CD4-positive, alpha-beta T cell treated with Interleukin-17A for 1 hour (primary cell): ENCODE data around the gene ADGRB2.

Source experiments
- DNase-seq: peaks from one replicate; pipeline ENCODE4 v3.0.0-alpha.2; 2020

The ADGRB2 gene

DNA sequence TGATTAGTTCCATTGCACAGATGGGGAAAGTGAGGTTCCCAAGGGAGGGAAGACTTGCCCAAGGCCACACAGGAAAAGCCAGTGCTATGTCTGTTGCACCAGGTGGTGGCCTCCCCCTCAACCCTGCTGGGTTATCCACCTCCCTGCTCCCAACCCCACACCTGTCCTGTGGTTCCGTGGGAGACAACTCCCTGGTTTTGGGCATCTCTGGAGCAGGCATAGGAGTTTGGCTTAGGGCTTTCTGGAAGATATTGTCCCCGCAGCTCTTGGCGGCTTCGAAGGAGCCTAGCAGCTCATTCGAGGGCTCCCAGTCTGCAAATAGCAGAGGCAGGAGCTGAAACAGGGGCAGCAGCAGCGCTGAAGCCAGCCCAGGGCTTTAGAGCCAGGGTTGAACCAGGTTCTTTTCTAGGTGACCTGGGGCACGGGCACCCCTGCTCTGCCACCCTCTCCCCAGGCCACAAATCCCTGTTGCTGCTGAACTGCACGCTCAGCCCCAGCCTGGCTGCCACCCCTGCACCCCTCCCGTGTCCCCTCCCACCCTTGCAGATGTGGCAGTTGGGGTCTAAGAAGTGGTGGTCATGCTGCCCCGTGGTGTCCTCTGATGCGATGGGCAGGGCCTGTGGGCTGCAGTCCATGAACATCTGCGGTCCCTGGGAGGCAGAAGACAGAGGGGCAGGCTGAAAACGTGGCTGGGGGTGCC lies 29.6 kb upstream of the ADGRB2 start:
- no peak for DNase-seq

GRCh38 chr1:31793086-31793485 lies 28.9 kb upstream of the ADGRB2 start:
- no peak for DNase-seq

DNA sequence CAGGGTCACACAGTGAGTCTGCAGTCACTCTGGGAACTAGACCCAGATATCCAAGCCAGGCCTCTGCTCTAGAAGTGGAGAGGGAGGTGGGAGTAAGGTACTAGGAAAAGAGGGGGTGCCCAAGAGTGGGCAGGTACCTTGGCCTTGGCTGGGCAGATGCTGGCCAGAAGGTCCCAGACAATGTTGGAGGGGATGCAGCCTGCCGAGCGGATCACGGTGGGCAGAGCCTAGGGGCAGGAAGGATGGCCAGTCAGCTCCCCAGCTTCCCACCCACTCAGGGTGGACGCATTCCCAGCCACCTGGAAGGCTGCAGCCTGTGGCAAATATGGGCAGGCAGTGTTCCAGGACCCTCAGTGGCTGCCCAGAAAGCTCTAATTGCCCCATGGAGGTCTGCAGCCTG lies 28.4 kb upstream of the ADGRB2 start:
- DNase-seq: no peak

DNA sequence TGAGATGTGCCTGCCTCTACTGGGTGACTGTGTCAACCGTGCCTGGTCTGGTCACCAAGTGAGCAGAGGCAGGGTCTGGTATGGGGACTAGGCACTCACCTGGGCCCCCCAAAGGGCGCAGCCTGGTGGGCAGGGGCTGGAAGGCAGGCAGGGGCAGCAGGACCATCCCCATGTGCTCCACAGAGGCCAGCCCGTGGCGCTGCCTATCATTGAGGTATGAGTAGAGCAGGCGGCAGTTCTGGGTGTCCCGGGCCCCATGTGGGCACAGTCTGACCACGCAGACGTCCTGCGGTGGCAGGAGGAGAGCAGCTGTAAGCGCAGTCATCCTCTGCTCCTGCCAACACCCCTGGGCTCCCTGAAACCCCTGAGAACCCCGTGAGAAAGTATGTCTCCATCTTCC lies 28.0 kb upstream of the ADGRB2 start:
- no peak for DNase-seq

DNA sequence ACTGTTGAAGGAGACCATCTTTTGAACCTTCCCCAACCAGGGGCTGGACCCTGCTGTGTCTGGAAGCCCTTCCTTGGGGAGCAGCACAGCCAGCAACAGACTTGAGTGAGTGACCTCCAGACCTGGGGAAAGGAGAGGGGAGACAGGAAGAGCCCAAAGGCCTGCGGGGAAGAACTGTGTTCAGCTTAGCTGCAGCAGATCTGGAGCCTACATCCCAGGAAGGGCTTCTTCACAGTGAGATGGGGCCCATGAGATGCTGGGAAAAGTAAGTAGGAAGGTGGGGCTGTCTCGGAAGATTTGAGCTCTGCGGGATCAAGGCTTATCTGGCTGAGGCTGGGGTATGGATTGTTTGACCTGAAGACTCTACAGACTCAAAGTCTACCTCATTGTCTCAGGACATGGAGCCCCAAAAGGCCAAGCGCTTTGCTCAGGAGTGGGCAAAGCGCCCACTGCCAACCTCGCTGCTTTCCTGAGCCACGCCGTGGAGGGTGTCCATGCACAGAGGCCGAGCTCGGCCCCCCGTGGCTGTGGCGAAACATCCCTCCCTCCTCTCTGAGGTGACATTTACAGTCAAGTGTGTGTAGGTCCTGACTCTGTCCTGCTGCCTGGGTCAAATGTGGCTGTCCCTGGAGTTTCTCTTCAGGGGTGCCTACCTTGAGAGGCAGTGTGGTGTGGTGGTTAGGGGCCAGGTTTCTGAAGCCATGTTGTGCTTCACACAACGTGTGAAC lies 27.2 kb upstream of the ADGRB2 start:
- DNase-seq: no peak

- DNase-seq: no peak
Observed at GRCh38 chr1:31790641-31791091, 26.5 kb upstream of the ADGRB2 start.

- DNase-seq: no peak
Observed at GRCh38 chr1:31790140-31790539, 26.0 kb upstream of the ADGRB2 start.

DNA sequence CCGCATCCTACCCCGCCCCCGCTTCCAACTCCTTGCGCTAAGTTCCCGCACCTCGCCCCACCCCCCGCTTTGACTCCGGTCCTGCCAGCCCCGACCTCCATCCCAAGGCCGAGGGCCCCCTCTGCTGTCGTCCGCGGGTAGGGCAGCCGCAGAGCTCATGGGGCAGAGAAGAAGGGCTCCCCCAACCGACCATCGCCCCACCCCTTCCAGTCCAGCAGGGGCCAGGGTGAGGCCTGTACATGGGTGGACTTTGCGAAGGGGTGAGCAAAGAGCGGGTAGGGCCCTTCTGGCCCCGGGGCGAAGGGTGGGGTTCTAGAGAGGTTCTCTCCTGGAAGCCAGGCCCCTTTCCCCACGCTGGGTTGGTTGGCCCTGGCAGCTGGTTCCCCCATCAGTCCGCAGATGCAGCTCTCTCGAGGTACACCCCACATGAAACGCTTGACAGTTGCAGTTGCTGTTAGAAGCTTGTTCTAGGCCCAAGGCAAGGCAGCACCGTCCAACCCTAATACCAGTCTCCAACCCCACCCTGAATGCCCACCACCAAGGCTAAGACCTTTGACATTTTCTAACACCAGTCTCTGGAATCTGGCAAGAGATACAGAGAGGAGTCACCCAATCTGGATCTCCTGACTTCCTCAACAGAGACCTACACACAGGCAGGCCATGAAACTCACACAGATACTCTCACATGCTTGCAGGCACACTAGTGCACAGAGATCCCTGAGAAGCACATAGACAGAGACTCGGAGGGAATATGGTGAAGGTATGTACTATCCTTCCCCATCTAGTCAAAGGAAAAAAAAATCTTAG lies 25.3 kb upstream of the ADGRB2 start:
- peak; percentile 94 for DNase-seq

GRCh38 chr1:31788825-31789256 lies 24.7 kb upstream of the ADGRB2 start:
- no peak for DNase-seq

DNA sequence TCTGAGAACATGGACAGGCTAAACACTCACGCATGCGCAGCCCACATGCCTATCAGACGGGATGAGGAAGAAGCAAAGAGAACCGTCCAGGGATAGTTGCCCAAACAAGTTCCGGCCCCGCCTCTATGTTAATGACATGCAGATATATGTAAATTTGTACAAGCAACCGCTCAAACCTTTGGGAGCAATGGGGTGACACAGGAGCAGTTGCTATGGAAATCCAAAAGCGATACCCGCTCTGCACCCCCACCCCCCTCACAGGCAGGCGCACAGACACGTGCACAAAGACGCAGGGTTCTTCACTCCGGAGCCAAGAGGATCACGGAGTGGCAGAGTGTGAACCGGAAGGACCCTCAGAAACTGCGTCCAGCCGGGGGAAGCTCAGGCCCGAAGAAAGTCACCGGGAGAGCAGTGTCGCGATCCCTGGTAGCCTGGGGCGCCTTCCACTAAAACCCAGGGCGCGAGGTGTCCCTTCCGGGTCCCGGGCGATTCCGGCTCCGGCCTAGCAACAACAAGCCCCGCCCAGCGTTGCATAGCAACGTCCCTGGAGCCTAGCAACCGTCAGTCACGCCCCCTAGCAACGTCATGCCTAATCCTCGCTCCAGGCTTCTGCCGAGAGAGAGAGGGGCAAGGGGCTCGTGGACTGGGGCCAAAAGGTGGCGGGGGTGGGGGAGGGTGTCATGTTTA lies 24.1 kb upstream of the ADGRB2 start:
- peak; percentile 93 for DNase-seq

- no peak for DNase-seq
Observed at GRCh38 chr1:31787786-31788137, 23.6 kb upstream of the ADGRB2 start.

GRCh38 chr1:31787261-31787660 lies 23.1 kb upstream of the ADGRB2 start:
- no peak for DNase-seq

DNA sequence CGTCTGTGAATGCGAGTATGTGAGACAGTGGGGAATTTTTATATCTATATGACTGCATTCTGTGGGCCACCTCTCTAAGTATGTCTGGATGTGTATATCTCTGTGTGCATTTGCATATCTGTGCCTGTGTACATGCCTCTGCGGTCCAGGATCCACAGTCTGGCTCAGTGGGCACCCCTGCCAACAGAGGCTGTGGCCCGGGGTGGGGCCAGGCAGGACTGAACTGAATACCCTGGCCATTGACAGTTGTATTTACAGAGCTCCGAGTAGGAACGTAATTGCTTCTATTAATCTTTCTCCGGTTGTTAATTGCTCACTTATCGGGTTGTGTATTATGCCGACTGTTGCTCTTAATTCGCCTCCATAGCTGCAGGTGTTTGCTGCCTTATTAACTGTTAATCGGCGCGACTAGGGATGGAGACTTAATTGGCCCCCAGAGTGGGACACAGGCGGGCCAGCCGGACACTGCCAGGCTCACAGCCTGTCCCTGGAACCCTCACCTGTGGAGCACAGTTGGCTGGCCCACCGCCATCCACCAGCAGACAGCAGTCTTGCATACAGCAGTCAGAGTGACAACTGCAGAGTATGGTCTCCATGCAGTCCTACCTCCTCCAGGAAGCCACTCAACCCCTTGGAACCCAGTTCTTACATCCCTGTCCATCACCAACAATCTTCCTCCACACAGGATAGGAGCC lies 22.4 kb upstream of the ADGRB2 start:
- DNase-seq: no peak

- DNase-seq: no peak
Observed at GRCh38 chr1:31785947-31786290, 21.8 kb upstream of the ADGRB2 start.

DNA sequence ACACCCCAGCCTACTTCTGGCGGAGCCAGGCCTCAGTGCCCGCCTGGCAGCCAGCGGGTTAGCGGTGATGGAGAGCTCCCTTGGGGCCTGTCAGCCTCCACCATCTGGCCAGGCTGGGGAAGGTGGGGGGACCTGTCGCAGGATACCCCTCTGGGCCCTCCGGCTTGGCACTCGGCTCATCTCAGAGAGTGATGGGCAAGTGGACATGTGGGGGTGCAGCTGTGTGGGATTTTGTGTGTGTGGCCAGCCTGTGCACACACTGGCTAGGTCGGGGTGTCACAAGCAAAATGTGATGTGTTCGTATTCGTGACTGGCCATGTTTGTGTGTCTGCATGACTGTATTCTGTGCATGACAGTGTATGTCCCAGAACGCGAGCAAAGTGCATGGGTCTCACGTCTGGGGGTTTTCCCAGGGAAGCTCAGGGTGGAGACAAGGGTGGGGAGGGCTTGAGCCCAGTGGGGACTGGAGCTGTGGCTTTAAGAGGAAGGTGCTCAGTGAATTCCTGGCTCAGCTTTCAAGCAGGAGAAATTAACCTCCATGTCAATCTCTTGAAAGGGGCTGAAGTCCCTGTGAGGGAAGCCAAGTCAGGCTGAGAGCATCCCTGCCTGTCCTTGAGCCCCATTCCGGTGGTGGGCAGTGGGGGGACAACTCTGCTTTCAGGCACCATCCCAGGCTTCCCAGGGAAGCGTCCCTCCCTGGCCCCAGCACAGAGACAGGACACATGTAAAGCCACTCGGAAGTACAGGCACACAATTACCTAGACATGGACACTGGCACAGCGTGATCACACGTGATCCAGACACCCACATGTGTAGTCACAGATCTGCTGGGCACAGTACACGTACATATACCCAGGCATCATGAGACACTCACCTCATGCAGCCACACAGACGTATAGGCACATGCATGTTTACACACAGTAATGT lies 21.1 kb upstream of the ADGRB2 start:
- DNase-seq: no peak

DNA sequence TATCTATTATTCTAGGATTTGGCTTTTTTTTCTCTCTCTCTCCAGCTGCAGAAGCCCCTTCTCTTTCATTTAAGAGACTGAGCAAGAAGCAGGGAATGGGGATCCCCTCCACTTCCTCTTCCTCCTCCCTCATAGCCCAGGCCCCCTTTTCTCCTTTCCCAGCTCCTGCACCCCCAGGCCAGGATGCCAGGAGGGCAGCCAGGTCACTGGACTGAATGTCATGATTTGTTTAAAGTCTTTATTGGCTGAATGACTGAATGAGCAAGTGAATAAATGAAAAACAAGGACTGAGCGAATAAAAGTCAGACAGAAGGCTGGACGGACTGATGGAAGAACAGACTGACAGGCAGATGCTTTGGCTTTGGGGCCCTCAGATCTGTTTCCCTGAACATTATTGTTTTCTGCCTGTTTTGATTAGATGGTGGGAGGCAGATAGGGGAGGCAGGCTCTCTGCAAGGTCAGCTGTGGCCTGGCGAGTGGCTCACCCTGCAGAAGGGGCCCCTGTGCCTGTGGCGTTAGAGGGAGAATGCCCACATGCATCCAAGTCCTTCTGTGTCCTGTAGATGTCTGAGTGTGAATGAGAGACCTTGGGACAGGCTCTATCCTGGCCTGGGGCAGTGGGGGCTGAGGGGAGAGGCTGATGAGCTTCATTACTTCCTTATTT lies 20.3 kb upstream of the ADGRB2 start:
- DNase-seq: no peak

- no peak for DNase-seq
Observed at GRCh38 chr1:31783846-31784245, 19.7 kb upstream of the ADGRB2 start.

- no peak for DNase-seq
Observed at GRCh38 chr1:31782421-31783410, 18.6 kb upstream of the ADGRB2 start.

- DNase-seq: no peak
Observed at GRCh38 chr1:31781756-31782371, 17.7 kb upstream of the ADGRB2 start.
